ENCODE data around the gene SPATA21.

The SPATA21 gene

GRCh38 chr1:16443975-16444770 is 6.9 kb upstream of the SPATA21 start:
- Histone ChIP-seq H3K9ac (ENCODE audit: low read length) (no peak overlapping the region), H3F3A (ENCODE audit: insufficient read depth) (no peaks in the 10 kb centered on the region), H3K27ac (ENCODE audit: low read depth, low read length) (no peak overlapping the region), H3K9me3 (ENCODE audit: insufficient read depth, low read length) (no peaks in the 10 kb centered on the region), H3K9me2 (replicated peaks; ENCODE audit: insufficient read depth, low read length) (no peaks in the 10 kb centered on the region), H2AFZ (ENCODE audit: low read depth, low read length, severe bottlenecking) (no peak overlapping the region), H3K36me3 (ENCODE audit: low read length) (no peaks in the 10 kb centered on the region), H3K4me2 (ENCODE audit: low read depth, low read length, poor library complexity, severe bottlenecking) (no peak overlapping the region), H3K27me3 (ENCODE audit: low read length) (no peaks in the 10 kb centered on the region), H3K79me2 (ENCODE audit: insufficient read depth, low read length) (peaks cover 23% of the 10 kb centered on the region), H3K4me3 (ENCODE audit: insufficient read depth, low read length, poor library complexity, severe bottlenecking) (no peak overlapping the region), H4K20me1 (ENCODE audit: low read depth, low read length) (no peaks in the 10 kb centered on the region)
- TF ChIP-seq EZH2phosphoT487 (conservative IDR thresholded peaks at IDR 0.05; ENCODE audit: low read length) (no peak), CTCF (IDR thresholded peaks at IDR 0.05; ENCODE audit: insufficient read depth, low read length, poor library complexity, severe bottlenecking) (no peak)

GRCh38 chr1:16442941-16443340 is 5.7 kb upstream of the SPATA21 start:
- no peak overlapping the region for H3K4me3 ChIP-seq (ENCODE audit: insufficient read depth, low read length, poor library complexity, severe bottlenecking)
- H3K27ac ChIP-seq (ENCODE audit: low read depth, low read length) = no peak overlapping the region
- no peaks in the 10 kb centered on the region for H3F3A ChIP-seq (ENCODE audit: insufficient read depth)
- no peak overlapping the region for H3K9ac ChIP-seq (ENCODE audit: low read length)
- peaks cover 23% of the 10 kb centered on the region for H3K79me2 ChIP-seq (ENCODE audit: insufficient read depth, low read length)
- no peaks in the 10 kb centered on the region for H3K27me3 ChIP-seq (ENCODE audit: low read length)
- H3K36me3 ChIP-seq (ENCODE audit: low read length) = no peaks in the 10 kb centered on the region
- H3K9me3 ChIP-seq (ENCODE audit: insufficient read depth, low read length) = no peaks in the 10 kb centered on the region
- H3K9me2 ChIP-seq (replicated peaks; ENCODE audit: insufficient read depth, low read length) = no peaks in the 10 kb centered on the region
- no peak for TF ChIP-seq EZH2phosphoT487 (conservative IDR thresholded peaks at IDR 0.05; ENCODE audit: low read length)
- no peak for TF ChIP-seq CTCF (IDR thresholded peaks at IDR 0.05; ENCODE audit: insufficient read depth, low read length, poor library complexity, severe bottlenecking)
- no peaks in the 10 kb centered on the region for H4K20me1 ChIP-seq (ENCODE audit: low read depth, low read length)
- H3K4me2 ChIP-seq (ENCODE audit: low read depth, low read length, poor library complexity, severe bottlenecking) = no peak overlapping the region
- H2AFZ ChIP-seq (ENCODE audit: low read depth, low read length, severe bottlenecking) = no peak overlapping the region

- Histone ChIP-seq H3K9me3 (ENCODE audit: insufficient read depth, low read length) (no peaks in the 10 kb centered on the region), H3K4me3 (ENCODE audit: insufficient read depth, low read length, poor library complexity, severe bottlenecking) (no peak overlapping the region), H3K27ac (ENCODE audit: low read depth, low read length) (no peak overlapping the region), H3K9me2 (replicated peaks; ENCODE audit: insufficient read depth, low read length) (no peaks in the 10 kb centered on the region), H3K27me3 (ENCODE audit: low read length) (no peaks in the 10 kb centered on the region), H3K36me3 (ENCODE audit: low read length) (no peaks in the 10 kb centered on the region), H3K9ac (ENCODE audit: low read length) (no peak overlapping the region; the same call in 1 of the 2 replicates), H2AFZ (ENCODE audit: low read depth, low read length, severe bottlenecking) (no peak overlapping the region), H3F3A (ENCODE audit: insufficient read depth) (no peaks in the 10 kb centered on the region), H3K4me2 (ENCODE audit: low read depth, low read length, poor library complexity, severe bottlenecking) (peak overlapping the region; percentile 8), H4K20me1 (ENCODE audit: low read depth, low read length) (no peaks in the 10 kb centered on the region), H3K79me2 (ENCODE audit: insufficient read depth, low read length) (peaks cover 23% of the 10 kb centered on the region)
- no peak for TF ChIP-seq CTCF (IDR thresholded peaks at IDR 0.05; ENCODE audit: insufficient read depth, low read length, poor library complexity, severe bottlenecking)
- TF ChIP-seq EZH2phosphoT487 (conservative IDR thresholded peaks at IDR 0.05; ENCODE audit: low read length) = no peak
These were observed 5.0 kb upstream of the SPATA21 start for GRCh38 chr1:16442265-16442664.
